ENCODE measurements around the gene GABRD. TPM values are rescaled to one million over a fixed set of nuclear protein-coding genes. Genes with fewer than 3 reads are reported as not detected.

Gene GABRD
- total and polyA plus RNA-seq, 2 of the 13 experiments (the other 11 are each of a cell fraction or from before 2014, with no cell fraction given): not detected

DNA sequence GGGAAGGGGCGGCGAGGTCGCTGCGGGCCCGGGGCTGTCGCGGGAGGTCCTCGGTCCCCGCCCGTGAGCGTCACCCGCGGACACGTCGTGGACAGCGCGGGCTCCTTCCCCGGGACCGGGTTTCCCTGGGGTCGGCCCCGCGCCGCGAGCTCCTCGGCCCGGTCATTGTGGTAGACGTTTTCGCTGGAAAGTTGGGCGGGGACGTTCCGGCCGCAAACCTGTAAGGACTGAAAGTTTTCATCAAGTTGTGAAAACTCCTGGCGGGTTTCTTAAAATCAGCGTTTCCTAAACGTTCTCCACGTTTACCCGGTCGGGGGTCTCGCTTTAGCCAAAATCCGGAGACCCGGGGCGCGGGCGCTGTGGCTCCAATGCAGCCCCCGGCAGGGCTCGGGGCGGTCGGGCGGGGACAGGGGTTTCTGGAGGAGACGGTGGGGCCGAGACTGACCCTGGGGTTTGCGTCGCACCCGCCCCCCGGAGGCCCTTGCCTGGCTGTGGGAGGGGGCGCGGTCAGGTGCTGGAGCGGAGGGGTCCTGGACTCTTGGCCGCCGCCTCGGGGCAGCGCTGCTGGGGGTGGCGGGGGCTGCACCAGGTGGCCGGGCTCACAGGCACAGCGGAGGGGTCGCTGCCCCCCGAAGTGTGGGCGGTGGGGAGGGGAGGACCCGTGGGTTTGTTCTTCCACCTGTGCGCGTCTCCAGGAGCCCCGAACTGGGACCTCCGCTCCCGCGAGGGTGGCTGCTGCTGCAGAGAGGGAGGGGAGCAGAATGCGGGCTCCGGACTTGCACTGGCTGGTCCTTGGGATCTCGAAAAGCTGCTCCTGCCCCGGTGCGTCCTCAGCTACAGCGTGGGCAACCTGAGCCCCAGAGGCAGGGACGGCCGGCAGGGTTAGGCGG is 31.9 kb downstream of the GABRD start:
- peak overlapping the region; percentile 80 for H3K4me2 ChIP-seq (ENCODE audit: low read depth, low read length)
- no peak for DNase-seq (ENCODE audit: low spot score)
- H3K9ac ChIP-seq (ENCODE audit: insufficient read depth, low read depth, low read length): peak overlapping the region; percentile 73
- BruUV-seq (replicated peaks): no TSS peak
- no peak for FAIRE-seq
- in situ Hi-C loops (cut with HindIII; ENCODE audit: extremely low pct_ligation_motif_present, low pct_unique_long_range_greater_than_20kb) (no loop called here), intact Hi-C loops (cut with micrococcal nuclease; ENCODE audit: unreplicated experiment) (no loop called here)
- H3K4me3 ChIP-seq (replicated peaks in 1 of 3; ENCODE audit: insufficient read depth in 1 of 3, low read depth in 2 of 3, low read length in 3 of 3): peak overlapping the region; percentile 80 to 90 (median 89)
- peaks cover 2 to 7% of the 10 kb centered on the region in 2 experiments; a peak in 2 of 5 replicates for H3K36me3 ChIP-seq (replicated peaks in 1 of 2; ENCODE audit: control insufficient read depth in 1 of 2, insufficient read depth in 2 of 2, low read length in 2 of 2)
- 0 out of 2 replicates have a peak, but pooled peaks cover 5% of the 10 kb centered on the region for H4K20me1 ChIP-seq (ENCODE audit: insufficient read depth, low read length)
- H3K27me3 ChIP-seq (ENCODE audit: control insufficient read depth in 1 of 2, insufficient read depth in 2 of 2, low read length in 2 of 2): 0 out of 5 replicates have a peak, but pooled peaks cover 0 to 2% of the 10 kb centered on the region in 2 experiments
- CTCF ChIA-PET (ENCODE audit: low intra/inter-chr PET ratio, low total read pairs): no interaction called here
- 2% methylated on average over 10 of the region's 84 CpGs for WGBS (ENCODE audit: low lambda C conversion rate)
- POLR2A ChIA-PET: interaction anchor here (0.8 kb wide), 1 partner anchor 54 kb away, joined by 3 read pairs; no protein-coding TSS in a partner anchor
- peak overlapping the region; percentile 46 for H3K27ac ChIP-seq (ENCODE audit: extremely low read length, insufficient read depth, low read length)
- no peaks in the 10 kb centered on the region for H3K9me3 ChIP-seq (ENCODE audit: low read length)
- peaks cover 57% of the 10 kb centered on the region for H3K4me1 ChIP-seq (ENCODE audit: insufficient read depth, low read length)
- peaks cover 3% of the 10 kb centered on the region for H3K79me2 ChIP-seq (ENCODE audit: insufficient read depth, low read length)
- no peak for ATAC-seq
- H2AFZ ChIP-seq (ENCODE audit: low read length): no peak overlapping the region
- TF ChIP-seq RXRA (CRISPR knock-in tag; IDR thresholded peaks at IDR 0.05) (peak; percentile 23; the same call in 1 of the 2 replicates), RFX1 (IDR thresholded peaks at IDR 0.05) (no peak), ZC3H13 (CRISPR knock-in tag; IDR thresholded peaks at IDR 0.05) (0 out of 2 replicates have a peak, but pooled peaks have one; percentile 48), SETDB1 (CRISPR knock-in tag; IDR thresholded peaks at IDR 0.05; ENCODE audit: borderline replicate concordance) (no peak), ZNF790 (CRISPR knock-in tag; IDR thresholded peaks at IDR 0.05; ENCODE audit: borderline replicate concordance) (peak; percentile 59; the same call in 1 of the 2 replicates), ZMYM3 (CRISPR knock-in tag; IDR thresholded peaks at IDR 0.05) (no peak), ZFP90 (CRISPR knock-in tag; IDR thresholded peaks at IDR 0.05; ENCODE audit: borderline replicate concordance) (no peak), MYC (CRISPR knock-in tag; IDR thresholded peaks at IDR 0.05; ENCODE audit: borderline replicate concordance) (no peak; the same call in 1 of the 2 replicates), HNRNPH1 (optimal IDR thresholded peaks at IDR 0.05; ENCODE audit: low read depth, low read length) (no peak), CBX2 (IDR thresholded peaks at IDR 0.05; ENCODE audit: low read depth, low read length) (no peak), CBX2 (CRISPR knock-in tag; IDR thresholded peaks at IDR 0.05; ENCODE audit: low read depth) (no peak), HOXA9 (CRISPR knock-in tag; IDR thresholded peaks at IDR 0.05; ENCODE audit: borderline replicate concordance) (0 out of 2 replicates have a peak, but pooled peaks have one; percentile 27)
- TF ChIP-seq, protein P1, sequence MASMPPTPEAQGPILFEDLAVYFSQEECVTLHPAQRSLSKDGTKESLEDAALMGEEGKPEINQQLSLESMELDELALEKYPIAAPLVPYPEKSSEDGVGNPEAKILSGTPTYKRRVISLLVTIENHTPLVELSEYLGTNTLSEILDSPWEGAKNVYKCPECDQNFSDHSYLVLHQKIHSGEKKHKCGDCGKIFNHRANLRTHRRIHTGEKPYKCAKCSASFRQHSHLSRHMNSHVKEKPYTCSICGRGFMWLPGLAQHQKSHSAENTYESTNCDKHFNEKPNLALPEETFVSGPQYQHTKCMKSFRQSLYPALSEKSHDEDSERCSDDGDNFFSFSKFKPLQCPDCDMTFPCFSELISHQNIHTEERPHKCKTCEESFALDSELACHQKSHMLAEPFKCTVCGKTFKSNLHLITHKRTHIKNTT (CRISPR knock-in tag; IDR thresholded peaks at IDR 0.05): no peak
- TF ChIP-seq, protein P2, sequence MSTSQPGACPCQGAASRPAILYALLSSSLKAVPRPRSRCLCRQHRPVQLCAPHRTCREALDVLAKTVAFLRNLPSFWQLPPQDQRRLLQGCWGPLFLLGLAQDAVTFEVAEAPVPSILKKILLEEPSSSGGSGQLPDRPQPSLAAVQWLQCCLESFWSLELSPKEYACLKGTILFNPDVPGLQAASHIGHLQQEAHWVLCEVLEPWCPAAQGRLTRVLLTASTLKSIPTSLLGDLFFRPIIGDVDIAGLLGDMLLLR (CRISPR knock-in tag; IDR thresholded peaks at IDR 0.05): no peak
- TF ChIP-seq, protein P3, sequence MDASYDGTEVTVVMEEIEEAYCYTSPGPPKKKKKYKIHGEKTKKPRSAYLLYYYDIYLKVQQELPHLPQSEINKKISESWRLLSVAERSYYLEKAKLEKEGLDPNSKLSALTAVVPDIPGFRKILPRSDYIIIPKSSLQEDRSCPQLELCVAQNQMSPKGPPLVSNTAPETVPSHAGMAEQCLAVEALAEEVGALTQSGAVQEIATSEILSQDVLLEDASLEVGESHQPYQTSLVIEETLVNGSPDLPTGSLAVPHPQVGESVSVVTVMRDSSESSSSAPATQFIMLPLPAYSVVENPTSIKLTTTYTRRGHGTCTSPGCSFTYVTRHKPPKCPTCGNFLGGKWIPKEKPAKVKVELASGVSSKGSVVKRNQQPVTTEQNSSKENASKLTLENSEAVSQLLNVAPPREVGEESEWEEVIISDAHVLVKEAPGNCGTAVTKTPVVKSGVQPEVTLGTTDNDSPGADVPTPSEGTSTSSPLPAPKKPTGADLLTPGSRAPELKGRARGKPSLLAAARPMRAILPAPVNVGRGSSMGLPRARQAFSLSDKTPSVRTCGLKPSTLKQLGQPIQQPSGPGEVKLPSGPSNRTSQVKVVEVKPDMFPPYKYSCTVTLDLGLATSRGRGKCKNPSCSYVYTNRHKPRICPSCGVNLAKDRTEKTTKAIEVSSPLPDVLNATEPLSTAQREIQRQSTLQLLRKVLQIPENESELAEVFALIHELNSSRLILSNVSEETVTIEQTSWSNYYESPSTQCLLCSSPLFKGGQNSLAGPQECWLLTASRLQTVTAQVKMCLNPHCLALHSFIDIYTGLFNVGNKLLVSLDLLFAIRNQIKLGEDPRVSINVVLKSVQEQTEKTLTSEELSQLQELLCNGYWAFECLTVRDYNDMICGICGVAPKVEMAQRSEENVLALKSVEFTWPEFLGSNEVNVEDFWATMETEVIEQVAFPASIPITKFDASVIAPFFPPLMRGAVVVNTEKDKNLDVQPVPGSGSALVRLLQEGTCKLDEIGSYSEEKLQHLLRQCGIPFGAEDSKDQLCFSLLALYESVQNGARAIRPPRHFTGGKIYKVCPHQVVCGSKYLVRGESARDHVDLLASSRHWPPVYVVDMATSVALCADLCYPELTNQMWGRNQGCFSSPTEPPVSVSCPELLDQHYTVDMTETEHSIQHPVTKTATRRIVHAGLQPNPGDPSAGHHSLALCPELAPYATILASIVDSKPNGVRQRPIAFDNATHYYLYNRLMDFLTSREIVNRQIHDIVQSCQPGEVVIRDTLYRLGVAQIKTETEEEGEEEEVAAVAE (CRISPR knock-in tag; IDR thresholded peaks at IDR 0.05; ENCODE audit: borderline replicate concordance): no peak
- TF ChIP-seq, protein P4, sequence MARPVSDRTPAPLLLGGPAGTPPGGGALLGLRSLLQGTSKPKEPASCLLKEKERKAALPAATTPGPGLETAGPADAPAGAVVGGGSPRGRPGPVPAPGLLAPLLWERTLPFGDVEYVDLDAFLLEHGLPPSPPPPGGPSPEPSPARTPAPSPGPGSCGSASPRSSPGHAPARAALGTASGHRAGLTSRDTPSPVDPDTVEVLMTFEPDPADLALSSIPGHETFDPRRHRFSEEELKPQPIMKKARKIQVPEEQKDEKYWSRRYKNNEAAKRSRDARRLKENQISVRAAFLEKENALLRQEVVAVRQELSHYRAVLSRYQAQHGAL (CRISPR knock-in tag; IDR thresholded peaks at IDR 0.05; ENCODE audit: not compliant biosample characterization): no peak

All from HepG2 (cell line).